Tibial nerve (tissue), 4 donors: Measurements from ENCODE around the gene TIMM8B.

Experiments
- EP300 ChIP-seq, 2 donors: sonication (generic); formaldehyde crosslinking; IDR thresholded peaks; one replicate each; pipeline ENCODE4 v1.6.1; 2017; ENCODE audit warnings: antibody characterized with exemption in 2 of 2, mild to moderate bottlenecking in 1 of 2
- TF ChIP-seq, protein P1 (sequence below), 5 experiments: fragments of 200-600 bp in 3 of 5; fragments of 450-650 bp in 2 of 5; sonication (generic) in 3 of 5; IDR thresholded peaks; one replicate each; pipeline ENCODE4 v1.5.1; 2016 to 2019; ENCODE audit warnings: antibody characterized with exemption in 5 of 5, mild to moderate bottlenecking in 3 of 5, moderate library complexity in 2 of 5

DNA sequence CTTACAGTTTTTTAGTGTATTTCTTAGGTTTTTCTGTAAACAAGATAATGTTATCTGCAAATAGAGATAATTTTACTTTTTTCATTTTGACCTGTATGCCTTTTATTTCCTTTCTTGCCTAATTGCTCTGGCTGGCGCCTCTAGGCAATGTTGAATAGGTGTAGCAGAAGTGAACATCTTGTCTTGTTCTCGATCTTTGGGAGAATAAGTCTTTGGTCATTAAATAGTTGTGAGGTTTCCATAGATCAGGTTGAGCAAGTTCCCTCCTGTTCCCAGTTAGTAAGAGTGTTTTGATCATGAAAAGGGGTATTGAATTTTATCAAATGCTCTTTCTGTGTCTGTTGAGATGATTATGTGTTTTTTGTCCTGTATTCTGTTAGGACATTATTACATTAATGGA lies 36.8 kb downstream of the TIMM8B start:
- TF ChIP-seq EP300 (IDR thresholded peaks at IDR 0.05), result no peak
- TF ChIP-seq, protein P1, sequence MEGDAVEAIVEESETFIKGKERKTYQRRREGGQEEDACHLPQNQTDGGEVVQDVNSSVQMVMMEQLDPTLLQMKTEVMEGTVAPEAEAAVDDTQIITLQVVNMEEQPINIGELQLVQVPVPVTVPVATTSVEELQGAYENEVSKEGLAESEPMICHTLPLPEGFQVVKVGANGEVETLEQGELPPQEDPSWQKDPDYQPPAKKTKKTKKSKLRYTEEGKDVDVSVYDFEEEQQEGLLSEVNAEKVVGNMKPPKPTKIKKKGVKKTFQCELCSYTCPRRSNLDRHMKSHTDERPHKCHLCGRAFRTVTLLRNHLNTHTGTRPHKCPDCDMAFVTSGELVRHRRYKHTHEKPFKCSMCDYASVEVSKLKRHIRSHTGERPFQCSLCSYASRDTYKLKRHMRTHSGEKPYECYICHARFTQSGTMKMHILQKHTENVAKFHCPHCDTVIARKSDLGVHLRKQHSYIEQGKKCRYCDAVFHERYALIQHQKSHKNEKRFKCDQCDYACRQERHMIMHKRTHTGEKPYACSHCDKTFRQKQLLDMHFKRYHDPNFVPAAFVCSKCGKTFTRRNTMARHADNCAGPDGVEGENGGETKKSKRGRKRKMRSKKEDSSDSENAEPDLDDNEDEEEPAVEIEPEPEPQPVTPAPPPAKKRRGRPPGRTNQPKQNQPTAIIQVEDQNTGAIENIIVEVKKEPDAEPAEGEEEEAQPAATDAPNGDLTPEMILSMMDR (IDR thresholded peaks at IDR 0.05), result no peak
